WTC11 (cell line): ENCODE measurements around the gene C10orf88. TPM values are rescaled to one million over a fixed set of nuclear protein-coding genes. Genes with fewer than 3 reads are reported as not detected.

Experiments
- ATAC-seq: fragments of 200-7000 bp; cut with Tn5 transposase; 2 replicates; pipeline ENCODE4 v1.10.0; 2021; ENCODE audit warnings: mild to moderate bottlenecking, moderate library complexity
- CTCF ChIA-PET: fragments of 300-600 bp; sonication (Branson Sonifier 250); formaldehyde crosslinking; loops from one replicate; lab custom pipeline; 2021; ENCODE audit warnings: antibody characterized with exemption; lab: Charles Lee
- POLR2A ChIA-PET: fragments of 350-600 bp; sonication (Branson Sonifier 250); formaldehyde crosslinking; loops from one replicate; lab custom pipeline; 2021; ENCODE audit warnings: antibody characterized with exemption; lab: Charles Lee
- DNase-seq: peaks from one replicate; pipeline ENCODE4 v3.0.0; 2021; ENCODE audit warnings: low spot score
- H3K27ac Mint-ChIP-seq: 2 replicates; pipeline ENCODE4 v1.8.0; 2021; ENCODE audit warnings: mixed read lengths
- H3K27me3 Mint-ChIP-seq: 2 replicates; pipeline ENCODE4 v1.8.0; 2021; ENCODE audit warnings: low read depth, mild to moderate bottlenecking, moderate library complexity, mixed read lengths
- H3K36me3 Mint-ChIP-seq: 2 replicates; pipeline ENCODE4 v1.8.0; 2021; ENCODE audit warnings: mixed read lengths
- H3K4me1 Mint-ChIP-seq: 2 replicates; pipeline ENCODE4 v1.8.0; 2022; ENCODE audit warnings: mixed read lengths
- H3K4me3 Mint-ChIP-seq: 2 replicates; pipeline ENCODE4 v1.8.0; 2021; ENCODE audit warnings: mild to moderate bottlenecking, moderate library complexity, mixed read lengths
- H3K9me3 Mint-ChIP-seq: 2 replicates; pipeline ENCODE4 v1.8.0; 2021; ENCODE audit warnings: mixed read lengths
- CBFB ChIP-seq: sonication (generic); formaldehyde crosslinking; IDR thresholded peaks from 2 replicates; pipeline ENCODE4 v1.8.1; 2022; ENCODE audit warnings: mild to moderate bottlenecking, low read depth, missing genetic modification reagents
- CREB1 ChIP-seq: sonication (generic); formaldehyde crosslinking; IDR thresholded peaks from 2 replicates; pipeline ENCODE4 v1.8.0; 2023; ENCODE audit warnings: mild to moderate bottlenecking, missing genetic modification reagents
- ELF4 ChIP-seq: sonication (generic); formaldehyde crosslinking; IDR thresholded peaks from 2 replicates; pipeline ENCODE4 v1.8.1; 2022; ENCODE audit warnings: low read depth, mild to moderate bottlenecking, moderate library complexity, missing genetic modification reagents
- EMX1 ChIP-seq: fragments of 250-450 bp; sonication (Bioruptor Pico); IDR thresholded peaks from 2 replicates; pipeline ENCODE4 v1.8.0; 2021; ENCODE audit warnings: mild to moderate bottlenecking
- ESRRA ChIP-seq: sonication (generic); formaldehyde crosslinking; IDR thresholded peaks from 2 replicates; pipeline ENCODE4 v1.8.1; 2022; ENCODE audit warnings: mild to moderate bottlenecking, missing genetic modification reagents, borderline replicate concordance
- FOXJ3 ChIP-seq: sonication (generic); formaldehyde crosslinking; IDR thresholded peaks from 2 replicates; pipeline ENCODE4 v1.9.0; 2021; ENCODE audit warnings: missing genetic modification reagents, mild to moderate bottlenecking, borderline replicate concordance
- FOXP4 ChIP-seq: sonication (generic); formaldehyde crosslinking; IDR thresholded peaks from 2 replicates; pipeline ENCODE4 v1.8.0; 2022; ENCODE audit warnings: mild to moderate bottlenecking, missing genetic modification reagents
- HMGXB4 ChIP-seq: sonication (generic); formaldehyde crosslinking; IDR thresholded peaks from 2 replicates; pipeline ENCODE4 v1.8.1; 2023; ENCODE audit warnings: mild to moderate bottlenecking, moderate library complexity, missing genetic modification reagents
- NFYB ChIP-seq: sonication (generic); formaldehyde crosslinking; conservative IDR thresholded peaks from 2 replicates; pipeline ENCODE4 v1.8.0; 2022; ENCODE audit warnings: low read depth, missing genetic modification reagents
- NR1H2 ChIP-seq: sonication (generic); formaldehyde crosslinking; IDR thresholded peaks from 2 replicates; pipeline ENCODE4 v1.9.0; 2021; ENCODE audit warnings: mild to moderate bottlenecking, moderate library complexity, missing genetic modification reagents
- NR3C1 ChIP-seq: sonication (generic); formaldehyde crosslinking; conservative IDR thresholded peaks from 2 replicates; pipeline ENCODE4 v1.8.1; 2023; ENCODE audit warnings: low read depth, mild to moderate bottlenecking, missing genetic modification reagents
- PRDM15 ChIP-seq: sonication (generic); formaldehyde crosslinking; IDR thresholded peaks from 2 replicates; pipeline ENCODE4 v1.8.0; 2022; ENCODE audit warnings: missing genetic modification reagents
- PRRX2 ChIP-seq: fragments of 250-450 bp; sonication (Bioruptor Pico); IDR thresholded peaks from 2 replicates; pipeline ENCODE4 v1.8.0; 2021; ENCODE audit warnings: mild to moderate bottlenecking
- RORB ChIP-seq: fragments of 250-450 bp; sonication (Bioruptor Pico); IDR thresholded peaks from 2 replicates; pipeline ENCODE4 v1.9.0; 2021; ENCODE audit warnings: mild to moderate bottlenecking
- USF2 ChIP-seq: sonication (generic); formaldehyde crosslinking; IDR thresholded peaks from 2 replicates; pipeline ENCODE4 v1.8.1; 2023; ENCODE audit warnings: mild to moderate bottlenecking, missing genetic modification reagents, moderate library complexity
- ZNF281 ChIP-seq: sonication (generic); formaldehyde crosslinking; IDR thresholded peaks from 2 replicates; pipeline ENCODE4 v1.8.0; 2023; ENCODE audit warnings: mild to moderate bottlenecking, missing genetic modification reagents
- ZNF425 ChIP-seq: fragments of 250-450 bp; sonication (Bioruptor Pico); conservative IDR thresholded peaks from 2 replicates; pipeline ENCODE4 v1.9.0; 2021; ENCODE audit warnings: mild to moderate bottlenecking
- ZNF671 ChIP-seq: fragments of 250-450 bp; sonication (Bioruptor Pico); IDR thresholded peaks from 2 replicates; pipeline ENCODE4 v1.8.0; 2021; ENCODE audit warnings: mild to moderate bottlenecking
- total RNA-seq: library from RNA; stranded (reverse); gene quantifications from 3 replicates; pipeline ENCODE4 v1.2.3, GENCODE V29; 2021

Gene C10orf88
- total RNA-seq, 1 experiment from 2014 or later = 6.5 TPM

GRCh38 chr10:122966879-122967278, 12.9 kb upstream of the C10orf88 start:
- H3K4me3 Mint-ChIP-seq = no peak overlapping the region
- DNase-seq (no peak), ATAC-seq (no peak)
- H3K4me1 Mint-ChIP-seq = no peaks in the 10 kb centered on the region
- ChIA-PET POLR2A (no interaction called here), CTCF (no interaction called here)
- H3K36me3 Mint-ChIP-seq = peaks cover 30% of the 10 kb centered on the region
- no peak overlapping the region for H3K27ac Mint-ChIP-seq
- H3K9me3 Mint-ChIP-seq = peaks cover 67% of the 10 kb centered on the region
- H3K27me3 Mint-ChIP-seq = peaks cover 74% of the 10 kb centered on the region
- no peak for TF ChIP-seq NFYB (CRISPR knock-in tag)
- no peak for TF ChIP-seq NR3C1
- TF ChIP-seq RORB (CRISPR knock-in tag) = no peak
- no peak for TF ChIP-seq ZNF425 (CRISPR knock-in tag)
- no peak for TF ChIP-seq PRDM15 (CRISPR knock-in tag)
- no peak for TF ChIP-seq PRRX2 (CRISPR knock-in tag)

- Mint-ChIP-seq H3K9me3 (peaks cover 45% of the 10 kb centered on the region), H3K4me1 (no peaks in the 10 kb centered on the region), H3K36me3 (peaks cover 28% of the 10 kb centered on the region), H3K4me3 (no peak overlapping the region), H3K27me3 (peaks cover 65% of the 10 kb centered on the region), H3K27ac (no peak overlapping the region)
- CTCF ChIA-PET = interaction anchor here (0.6 kb wide), 1 partner anchor 270 kb away, joined by 4 read pairs; no protein-coding TSS in a partner anchor
- TF ChIP-seq HMGXB4 (CRISPR knock-in tag) = no peak
- TF ChIP-seq ELF4 = no peak
- TF ChIP-seq CREB1 (CRISPR knock-in tag) = no peak
- TF ChIP-seq FOXJ3 = no peak
- no peak for TF ChIP-seq ESRRA
- TF ChIP-seq NR1H2 (CRISPR knock-in tag) = no peak
- TF ChIP-seq ZNF671 (CRISPR knock-in tag) = no peak
- TF ChIP-seq RORB (CRISPR knock-in tag) = no peak
- TF ChIP-seq ZNF281 (CRISPR knock-in tag) = no peak
- no peak for TF ChIP-seq EMX1 (CRISPR knock-in tag)
- no peak for TF ChIP-seq FOXP4 (CRISPR knock-in tag)
- no peak for TF ChIP-seq USF2 (CRISPR knock-in tag)
- TF ChIP-seq CBFB (CRISPR knock-in tag) = no peak
- ATAC-seq (no peak), DNase-seq (no peak)
- POLR2A ChIA-PET = no interaction called here
These were observed 8.4 kb upstream of the C10orf88 start for GRCh38 chr10:122962405-122962804.
